Superior temporal gyrus (tissue), 1 donor: ENCODE measurements around the gene ZBTB7C.

ENCODE experiments used
- DNase-seq: peaks from one replicate; pipeline ENCODE4 v3.0.0-alpha.2; 2016; ENCODE audit errors: extremely low spot score

Gene ZBTB7C

GRCh38 chr18:48260237-48260636, 148.9 kb downstream of the ZBTB7C start:
- DNase-seq: no peak

- no peak for DNase-seq
Observed at GRCh38 chr18:48256848-48257247, 152.3 kb downstream of the ZBTB7C start.

GRCh38 chr18:48254077-48254602, 155.0 kb downstream of the ZBTB7C start:
- DNase-seq: no peak

- no peak for DNase-seq
Observed at GRCh38 chr18:48252525-48252924, 156.7 kb downstream of the ZBTB7C start.

GRCh38 chr18:48250918-48251317, 158.3 kb downstream of the ZBTB7C start:
- DNase-seq: no peak

- no peak for DNase-seq
Observed at GRCh38 chr18:48250362-48250907, 158.7 kb downstream of the ZBTB7C start.

GRCh38 chr18:48249854-48250253, 159.3 kb downstream of the ZBTB7C start:
- DNase-seq: no peak

GRCh38 chr18:48244530-48244929, 164.7 kb downstream of the ZBTB7C start:
- no peak for DNase-seq

GRCh38 chr18:48238636-48239035, 170.5 kb downstream of the ZBTB7C start:
- no peak for DNase-seq

- DNase-seq: no peak
Observed at GRCh38 chr18:48238206-48238605, 171.0 kb downstream of the ZBTB7C start.

GRCh38 chr18:48236822-48237221, 172.4 kb downstream of the ZBTB7C start:
- no peak for DNase-seq

GRCh38 chr18:48230467-48231113, 178.6 kb downstream of the ZBTB7C start:
- DNase-seq: peak; percentile 64

- DNase-seq: no peak
Observed at GRCh38 chr18:48229552-48229981, 179.6 kb downstream of the ZBTB7C start.

GRCh38 chr18:48228841-48229240, 180.3 kb downstream of the ZBTB7C start:
- no peak for DNase-seq

GRCh38 chr18:48228301-48228715, 180.9 kb downstream of the ZBTB7C start:
- DNase-seq: no peak

GRCh38 chr18:48227206-48227605, 182.0 kb downstream of the ZBTB7C start:
- no peak for DNase-seq

- DNase-seq: no peak
Observed at GRCh38 chr18:48226401-48226800, 182.8 kb downstream of the ZBTB7C start.

GRCh38 chr18:48222118-48222517, 187.1 kb downstream of the ZBTB7C start:
- peak; percentile 32 for DNase-seq

- DNase-seq: peak; percentile 38
Observed at GRCh38 chr18:48219810-48220499, 189.2 kb downstream of the ZBTB7C start.

- no peak for DNase-seq
Observed at GRCh38 chr18:48219037-48219809, 190.0 kb downstream of the ZBTB7C start.

GRCh38 chr18:48218285-48219022, 190.7 kb downstream of the ZBTB7C start:
- no peak for DNase-seq
